ENCODE data around the gene DSTN.

Gene DSTN

GRCh38 chr20:17549131-17549530, 20.7 kb upstream of the DSTN start:
- DNase-seq (ENCODE audit: low spot score): no peak

DNA sequence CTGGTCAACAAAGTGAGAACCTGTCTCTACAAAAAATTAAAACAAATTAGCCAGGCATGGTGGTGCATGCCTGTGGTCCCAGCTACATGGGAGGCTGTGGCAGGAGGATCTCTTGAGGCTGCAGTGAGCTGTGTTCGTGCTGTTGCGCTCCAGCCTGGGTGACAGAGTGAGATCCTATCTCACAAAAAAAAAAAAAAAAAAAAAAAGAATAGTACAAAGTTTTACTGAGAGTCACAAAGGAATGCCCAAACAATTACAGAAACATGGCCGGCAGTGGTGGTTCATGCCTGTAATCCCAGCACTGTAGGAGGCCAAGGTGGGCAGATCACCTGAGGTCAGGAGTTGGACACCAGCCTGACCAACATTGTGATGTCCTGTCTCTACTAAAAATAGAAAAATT, 14.8 kb upstream of the DSTN start:
- no peak for DNase-seq (ENCODE audit: low spot score)

- DNase-seq (ENCODE audit: low spot score): peak; percentile 32
These were observed 12.8 kb upstream of the DSTN start for GRCh38 chr20:17556837-17557674.

DNA sequence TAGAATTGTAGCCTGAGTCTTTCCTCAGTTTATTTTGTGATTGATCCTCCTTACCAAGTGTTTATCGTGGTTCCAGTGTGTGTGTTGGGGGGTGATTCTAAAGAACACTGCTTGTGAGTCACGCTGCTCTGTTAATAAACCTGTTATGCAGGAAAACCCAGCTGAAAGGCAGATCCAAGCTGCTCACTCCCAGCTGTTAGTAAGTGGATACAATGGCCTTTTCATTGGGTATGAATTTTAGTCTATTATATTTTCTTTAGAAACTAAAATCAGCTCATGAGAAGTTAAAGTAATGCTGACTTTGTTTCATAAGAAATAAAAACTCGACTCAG, 12.2 kb upstream of the DSTN start:
- peak; percentile 33 for DNase-seq (ENCODE audit: low spot score)

GRCh38 chr20:17558154-17558940, 11.5 kb upstream of the DSTN start:
- peak; percentile 47 for DNase-seq (ENCODE audit: low spot score)

GRCh38 chr20:17558941-17559304, 11.0 kb upstream of the DSTN start:
- DNase-seq (ENCODE audit: low spot score): no peak

DNA sequence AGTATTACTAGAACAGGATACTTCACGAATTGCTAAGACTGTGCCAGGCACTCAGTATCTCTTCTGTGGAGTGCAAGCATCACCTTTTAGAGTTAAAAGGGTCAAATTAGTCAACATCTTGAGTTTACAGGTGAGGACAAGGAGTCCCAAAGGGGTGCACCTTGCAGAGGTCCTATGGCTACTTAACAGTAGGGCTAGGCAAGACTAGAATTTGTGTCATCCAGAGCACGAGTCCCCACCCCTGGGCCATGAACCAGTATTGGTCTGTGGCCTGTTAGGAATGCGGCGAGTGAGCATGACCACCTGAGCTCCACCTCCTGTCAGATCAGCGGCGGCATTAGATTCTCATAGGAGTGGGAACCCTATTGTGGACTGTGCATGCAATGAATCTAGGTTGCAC, 10.5 kb upstream of the DSTN start:
- DNase-seq (ENCODE audit: low spot score): no peak

- DNase-seq (ENCODE audit: low spot score): no peak
These were observed 9.4 kb upstream of the DSTN start for GRCh38 chr20:17560344-17561074.

- DNase-seq (ENCODE audit: low spot score): no peak
These were observed 7.0 kb upstream of the DSTN start for GRCh38 chr20:17562804-17563305.

GRCh38 chr20:17565169-17565845, 4.6 kb upstream of the DSTN start:
- no peak for DNase-seq (ENCODE audit: low spot score)

DNA sequence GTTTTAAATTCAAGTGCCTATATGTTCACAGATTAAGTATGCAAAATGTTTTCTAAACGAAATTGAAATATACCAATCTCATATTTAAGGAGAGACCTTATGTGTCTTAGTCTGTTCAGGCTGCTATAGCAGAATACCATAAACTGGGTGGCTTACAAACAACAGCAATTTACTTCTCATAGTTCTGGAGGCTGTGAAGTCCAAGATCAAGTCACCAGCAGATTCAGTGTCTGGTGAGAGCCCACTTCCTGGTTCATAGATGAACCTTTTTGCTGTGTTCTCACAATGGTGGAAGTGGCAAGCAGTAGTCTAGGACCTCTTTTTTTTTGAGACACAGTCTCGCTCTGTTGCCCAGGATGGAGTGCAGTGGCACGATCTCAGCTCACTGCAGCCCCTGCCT, 3.5 kb upstream of the DSTN start:
- no peak for DNase-seq (ENCODE audit: low spot score)

GRCh38 chr20:17568045-17568788, 1.7 kb upstream of the DSTN start:
- no peak for DNase-seq (ENCODE audit: low spot score)

DNA sequence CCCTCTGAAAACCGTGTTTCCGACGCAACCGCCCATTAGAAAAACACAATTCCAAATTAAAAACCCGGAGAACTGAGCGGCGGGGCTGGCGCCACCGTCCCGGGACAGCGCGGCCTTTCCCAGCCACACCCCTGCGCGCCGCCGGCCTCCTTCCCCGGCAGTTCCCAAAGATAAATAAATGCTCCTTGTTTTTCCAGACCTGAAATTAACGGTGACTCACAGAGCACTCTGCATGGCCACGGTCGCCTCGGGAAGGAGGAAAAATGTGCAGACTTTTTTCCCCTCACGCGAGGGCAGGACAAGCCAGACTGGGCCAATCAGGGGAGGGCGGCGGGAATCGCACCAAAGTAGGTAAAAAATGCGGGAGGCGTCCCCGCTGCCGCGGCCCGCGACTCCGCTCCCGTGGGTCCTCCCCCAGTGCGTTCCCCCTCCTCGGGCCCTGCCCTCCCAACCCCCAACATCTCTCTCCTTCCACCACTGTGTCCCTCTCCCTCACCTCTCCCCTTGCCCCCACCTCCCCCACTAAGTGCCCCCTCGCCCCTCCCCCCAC, 828 bp upstream of the DSTN start:
- peak; percentile 72 for DNase-seq (ENCODE audit: low spot score)

DNA sequence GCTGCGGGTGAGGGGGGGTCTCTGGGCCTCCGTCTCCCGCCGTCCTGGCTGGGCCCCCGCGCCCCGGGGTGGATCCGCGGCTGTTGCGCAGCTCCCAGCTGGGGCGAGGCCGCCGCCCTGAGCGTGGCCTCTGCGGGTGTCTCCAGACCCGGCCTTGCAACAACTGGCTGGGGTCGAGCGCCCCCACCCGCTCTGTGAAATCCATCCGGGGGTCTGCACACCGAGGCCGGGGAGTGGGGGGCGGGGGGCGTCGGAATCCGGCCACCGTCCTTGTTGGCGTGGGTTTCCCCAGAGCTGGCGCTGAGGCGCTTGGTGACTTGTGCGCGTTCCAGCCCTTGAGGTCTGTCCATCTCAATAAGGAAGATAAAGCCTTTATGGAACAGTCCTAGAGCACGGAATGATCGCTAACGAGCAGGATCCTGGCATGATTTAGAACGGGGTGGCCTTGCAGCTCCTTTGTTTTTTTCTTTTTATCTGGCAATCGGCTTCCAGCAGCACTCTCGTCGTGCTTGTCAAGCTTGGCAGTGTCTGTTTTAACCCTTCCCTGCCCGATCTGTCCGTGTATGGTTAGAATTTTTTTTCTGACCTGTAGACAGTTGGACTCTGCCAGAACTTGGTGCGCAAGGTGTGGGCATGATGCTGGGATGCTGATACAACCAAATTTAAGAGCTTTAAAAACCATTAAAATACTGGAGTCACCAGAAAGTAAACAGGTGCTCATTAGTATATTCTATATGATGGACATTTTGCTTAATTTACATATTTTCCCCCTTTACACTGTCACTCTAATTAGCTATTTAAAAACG, 675 bp downstream of the DSTN start:
- peak; percentile 55 for DNase-seq (ENCODE audit: low spot score)

- DNase-seq (ENCODE audit: low spot score): no peak
These were observed 1.3 kb downstream of the DSTN start for GRCh38 chr20:17571153-17571527.

DNA sequence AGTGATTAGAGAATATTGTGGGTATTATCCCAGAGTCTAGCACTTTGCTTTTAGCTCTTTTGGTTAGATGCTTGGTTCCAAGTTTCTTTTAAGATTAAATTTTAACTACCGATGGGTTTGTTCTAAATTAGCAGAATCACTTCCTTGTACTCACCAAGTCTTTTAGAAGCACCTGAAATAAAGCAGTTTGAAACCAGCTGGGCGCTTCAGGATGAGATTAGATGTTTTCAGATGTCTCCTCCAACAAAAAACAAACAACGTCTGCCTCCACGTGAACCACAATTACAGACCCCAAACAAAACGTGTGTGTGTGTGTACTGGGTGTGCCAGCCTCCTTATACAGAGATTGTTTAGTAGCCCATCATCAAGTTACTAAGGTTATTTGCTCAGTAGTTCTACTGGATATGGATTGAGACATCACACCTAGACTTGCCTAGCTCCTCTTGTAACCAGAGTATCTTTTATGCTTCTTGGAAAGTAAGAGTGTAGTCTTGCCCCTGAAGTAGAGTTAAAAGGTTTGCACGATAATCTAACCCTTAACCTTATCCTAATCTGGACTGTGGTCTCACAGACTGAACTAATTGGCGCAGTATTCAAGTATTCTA, 2.3 kb downstream of the DSTN start:
- DNase-seq (ENCODE audit: low spot score): no peak

DNA sequence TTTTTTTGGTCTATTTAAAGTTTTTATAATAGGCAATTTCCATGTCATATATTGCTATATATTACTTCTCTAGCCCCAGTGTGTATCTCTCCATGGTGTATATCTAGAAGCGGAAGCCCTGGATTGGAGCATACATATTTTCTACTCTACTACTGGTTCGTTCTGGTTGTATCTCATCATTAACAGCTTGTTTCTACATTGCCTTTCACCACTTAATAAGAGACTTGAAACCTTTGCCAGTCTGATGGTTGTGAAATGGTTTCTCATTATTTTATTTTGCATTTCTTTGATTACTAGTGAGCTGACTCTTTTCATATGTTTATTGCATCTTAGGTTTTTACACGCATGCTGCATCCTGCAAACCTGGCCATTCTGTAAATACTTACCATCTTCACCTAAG, 3.6 kb downstream of the DSTN start:
- DNase-seq (ENCODE audit: low spot score): no peak

DNA sequence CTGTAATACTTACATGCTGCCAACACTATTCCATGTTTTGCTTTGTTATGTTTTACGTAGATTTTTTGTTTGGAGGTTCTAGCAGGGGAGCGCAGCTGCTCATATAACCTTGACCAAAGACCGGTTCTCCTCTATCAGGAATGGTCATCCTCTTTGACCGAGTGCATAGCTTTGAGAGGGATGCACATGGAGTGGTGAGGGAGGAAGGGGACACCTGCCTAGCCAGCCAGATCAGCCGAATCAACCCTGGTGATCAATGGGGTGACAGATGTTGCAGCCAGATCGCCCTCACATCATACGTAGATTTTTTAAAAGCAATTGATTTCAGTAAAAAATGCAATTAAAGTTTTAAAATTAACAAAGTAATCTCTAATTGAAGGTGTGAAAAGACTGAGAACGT, 6.3 kb downstream of the DSTN start:
- no peak for DNase-seq (ENCODE audit: low spot score)

DNA sequence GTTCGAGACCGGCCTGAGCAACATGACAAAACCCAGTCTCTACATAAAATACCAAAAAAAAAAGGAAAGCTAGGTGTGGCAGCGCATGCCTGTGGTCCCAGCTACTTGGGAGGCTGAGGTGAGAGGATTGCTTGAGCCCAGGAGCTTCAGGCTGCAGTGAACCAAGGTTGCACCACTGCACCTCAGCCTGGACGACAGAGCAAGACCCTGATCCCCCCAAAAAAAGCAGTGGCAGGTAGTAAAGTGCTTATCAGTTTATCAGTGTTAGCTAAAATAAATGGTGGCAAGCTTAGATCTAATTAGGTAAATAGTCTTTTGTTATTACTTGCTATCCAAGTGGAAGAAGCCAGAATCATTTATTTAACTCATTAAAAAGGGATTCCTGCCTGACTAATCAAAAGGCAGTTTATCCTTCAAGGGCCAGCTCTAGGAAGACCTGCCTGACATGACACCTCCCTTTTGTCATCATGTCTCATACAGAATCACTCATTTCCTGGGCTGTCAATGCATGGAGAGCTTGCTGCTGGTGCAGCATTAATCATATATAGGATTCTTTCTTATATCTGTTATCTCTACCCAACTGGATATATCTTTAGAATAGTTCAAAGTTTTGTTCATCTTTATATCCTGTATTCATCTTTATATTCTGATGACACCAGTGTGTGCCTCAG, 9.6 kb downstream of the DSTN start:
- DNase-seq (ENCODE audit: low spot score): no peak
